Peyer's patch (tissue), 4 donors: Measurements from ENCODE around the gene VAV1.

Experiments used
- CTCF ChIP-seq, 6 experiments: fragments of 450-650 bp in 4 of 6; fragments of 200-600 bp in 2 of 6; sonication (generic) in 1 of 6; IDR thresholded peaks; one replicate each; pipeline ENCODE4 v1.5.1; 2017 to 2019; ENCODE audit warnings: antibody characterized with exemption in 6 of 6, mild to moderate bottlenecking in 3 of 6, moderate library complexity in 1 of 6
- POLR2A ChIP-seq, 2 donors: fragments of 450-650 bp; IDR thresholded peaks; one replicate each; pipeline ENCODE4 v1.5.1; 2017; ENCODE audit warnings: antibody characterized with exemption in 2 of 2, mild to moderate bottlenecking in 2 of 2, moderate library complexity in 2 of 2

- TF ChIP-seq POLR2A (IDR thresholded peaks at IDR 0.05): no peak
- TF ChIP-seq CTCF (IDR thresholded peaks at IDR 0.05): no peak
Observed at GRCh38 chr19:6797646-6798045, 25.1 kb downstream of the VAV1 start.
